Cardiac fibroblast (primary cell): ENCODE measurements around the gene PSTPIP1.
"Not testable (repeated sequence)": the region's sequence is repeated elsewhere in the genome, so short reads cannot be mapped to it uniquely, and the experiment has no call there.

Experiments used
- DNase-seq, 2 donors: peaks; one replicate each; pipeline versions ENCODE4 v3.0.0 to v3.0.0-alpha.2; 2010; ENCODE audit warnings: low read depth in 2 of 2
- H3K4me3 ChIP-seq, 2 donors: replicated peaks in 1 of 2; 1 replicate in 1 of 2; 2 replicates in 1 of 2; pipeline ENCODE4 v1.5.1; 2011; ENCODE audit warnings: low read depth in 2 of 2, low read length in 2 of 2, mild to moderate bottlenecking in 2 of 2, moderate library complexity in 1 of 2
- TF ChIP-seq, protein P1 (sequence below): IDR thresholded peaks from one replicate; pipeline ENCODE4 v1.5.1; 2011; ENCODE audit warnings: low read depth, mild to moderate bottlenecking, low read length, inconsistent platforms

The PSTPIP1 gene

DNA sequence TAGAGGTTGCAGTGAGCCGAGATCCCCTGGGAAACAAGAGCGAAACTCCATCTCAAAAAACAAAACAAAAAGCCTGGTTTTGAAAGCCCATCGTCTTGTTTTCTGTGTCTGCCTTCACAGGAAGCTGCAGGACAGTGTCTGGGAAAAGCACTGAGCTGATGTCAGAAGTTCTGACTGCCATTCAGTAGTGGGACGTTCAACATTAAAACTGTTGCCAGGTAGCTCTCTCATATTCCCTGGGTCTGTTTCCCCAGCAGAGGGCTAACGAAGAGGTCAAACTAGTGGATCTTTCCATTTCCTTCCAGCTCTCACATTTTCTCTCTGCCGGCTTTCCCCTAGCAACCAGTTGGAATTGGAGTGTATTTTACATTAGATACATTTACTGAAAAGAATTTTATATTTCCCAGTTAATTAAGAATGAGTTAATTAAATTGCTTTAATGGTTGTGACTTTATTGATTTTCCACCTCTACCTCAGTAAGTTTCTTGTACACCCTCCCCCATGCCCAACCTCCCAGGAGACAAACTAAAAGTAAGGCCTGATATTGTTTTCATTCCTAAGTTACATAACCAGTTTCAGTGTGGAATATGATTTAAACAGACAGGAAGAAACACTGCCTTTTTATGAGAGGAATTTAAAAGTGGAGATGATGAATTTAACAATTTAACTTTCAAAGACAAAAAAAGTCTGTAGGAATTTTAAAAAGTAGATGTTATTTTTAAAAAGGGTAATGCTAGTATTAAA is 33.5 kb upstream of the PSTPIP1 start:
- H3K4me3 ChIP-seq: no peak overlapping the region
- TF ChIP-seq, protein P1, sequence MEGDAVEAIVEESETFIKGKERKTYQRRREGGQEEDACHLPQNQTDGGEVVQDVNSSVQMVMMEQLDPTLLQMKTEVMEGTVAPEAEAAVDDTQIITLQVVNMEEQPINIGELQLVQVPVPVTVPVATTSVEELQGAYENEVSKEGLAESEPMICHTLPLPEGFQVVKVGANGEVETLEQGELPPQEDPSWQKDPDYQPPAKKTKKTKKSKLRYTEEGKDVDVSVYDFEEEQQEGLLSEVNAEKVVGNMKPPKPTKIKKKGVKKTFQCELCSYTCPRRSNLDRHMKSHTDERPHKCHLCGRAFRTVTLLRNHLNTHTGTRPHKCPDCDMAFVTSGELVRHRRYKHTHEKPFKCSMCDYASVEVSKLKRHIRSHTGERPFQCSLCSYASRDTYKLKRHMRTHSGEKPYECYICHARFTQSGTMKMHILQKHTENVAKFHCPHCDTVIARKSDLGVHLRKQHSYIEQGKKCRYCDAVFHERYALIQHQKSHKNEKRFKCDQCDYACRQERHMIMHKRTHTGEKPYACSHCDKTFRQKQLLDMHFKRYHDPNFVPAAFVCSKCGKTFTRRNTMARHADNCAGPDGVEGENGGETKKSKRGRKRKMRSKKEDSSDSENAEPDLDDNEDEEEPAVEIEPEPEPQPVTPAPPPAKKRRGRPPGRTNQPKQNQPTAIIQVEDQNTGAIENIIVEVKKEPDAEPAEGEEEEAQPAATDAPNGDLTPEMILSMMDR: no peak
- no peak for DNase-seq

DNA sequence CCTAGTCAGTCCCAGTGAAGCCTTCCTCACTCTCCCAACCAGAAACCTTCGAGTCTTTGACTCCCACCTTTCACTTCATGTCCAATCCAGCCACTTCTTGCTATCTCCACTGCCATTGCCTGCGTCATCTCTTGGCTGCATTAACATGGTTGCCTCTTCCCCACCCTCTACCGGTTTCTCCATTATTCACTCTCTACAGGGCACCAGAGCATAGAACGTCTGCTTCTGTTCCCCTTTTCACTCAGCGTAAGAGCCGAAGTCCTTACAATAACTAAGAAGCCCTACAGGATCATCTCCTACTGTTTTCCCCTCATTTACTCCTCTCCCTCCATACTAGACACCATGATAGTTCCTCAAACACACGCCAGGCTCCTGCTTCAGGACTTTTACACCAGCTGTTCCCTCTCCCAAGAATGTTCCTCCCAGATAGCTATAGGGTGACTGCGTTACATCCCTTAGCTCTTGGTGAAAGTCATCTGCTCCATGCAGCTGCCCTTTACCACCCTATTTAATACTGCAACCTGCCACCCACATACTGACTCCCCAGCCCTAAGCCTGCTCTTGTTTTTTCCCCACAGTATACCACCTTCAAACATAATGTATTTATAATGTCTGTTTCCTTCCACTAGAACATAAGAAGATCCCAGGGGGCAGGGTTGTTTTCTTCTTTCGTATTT is 32.5 kb upstream of the PSTPIP1 start:
- TF ChIP-seq, protein P1: no peak
- no peak for DNase-seq
- no peak overlapping the region for H3K4me3 ChIP-seq

DNA sequence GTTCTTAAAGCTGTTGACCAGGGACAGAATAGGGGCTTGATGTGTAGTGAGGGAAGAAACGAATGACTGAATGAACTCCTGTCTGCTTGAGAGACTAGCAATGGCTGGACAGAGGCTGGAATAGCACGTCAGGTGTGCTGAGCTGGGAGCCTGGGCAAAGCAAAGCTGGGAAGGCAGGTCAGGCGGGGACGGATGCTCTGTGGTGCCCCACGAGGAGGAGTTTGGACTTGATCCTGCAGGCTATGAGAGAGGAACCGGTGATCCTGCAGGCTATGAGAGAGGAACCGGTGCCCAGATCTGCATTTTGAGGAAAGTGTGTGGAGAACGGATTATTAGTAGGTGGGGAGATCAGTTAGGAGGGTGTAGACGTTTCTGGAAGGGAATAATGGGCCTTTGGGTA is 31.3 kb upstream of the PSTPIP1 start:
- TF ChIP-seq, protein P1: no peak
- DNase-seq: no peak
- H3K4me3 ChIP-seq: no peak overlapping the region

DNA sequence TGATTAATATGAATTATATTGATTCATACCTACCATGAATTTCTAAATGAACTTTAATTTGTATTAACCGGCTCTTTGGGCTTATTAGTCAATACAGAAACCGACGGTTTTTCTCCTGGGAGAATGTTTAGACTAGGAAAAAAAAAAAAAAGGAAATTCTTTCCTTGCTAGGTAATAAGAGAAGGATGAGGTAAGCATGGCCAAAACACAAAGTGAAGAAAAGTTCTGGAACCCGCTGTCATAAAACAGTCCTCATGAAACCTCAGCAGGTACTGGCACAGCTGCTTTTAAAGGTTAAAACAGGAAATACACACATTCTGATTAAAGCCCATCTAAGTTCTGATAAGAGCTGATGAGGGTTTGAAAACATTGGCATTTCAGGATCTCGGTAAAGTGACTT is 30.8 kb upstream of the PSTPIP1 start:
- H3K4me3 ChIP-seq: no peak overlapping the region
- TF ChIP-seq, protein P1: no peak
- DNase-seq: peak; percentile 26 to 56

DNA sequence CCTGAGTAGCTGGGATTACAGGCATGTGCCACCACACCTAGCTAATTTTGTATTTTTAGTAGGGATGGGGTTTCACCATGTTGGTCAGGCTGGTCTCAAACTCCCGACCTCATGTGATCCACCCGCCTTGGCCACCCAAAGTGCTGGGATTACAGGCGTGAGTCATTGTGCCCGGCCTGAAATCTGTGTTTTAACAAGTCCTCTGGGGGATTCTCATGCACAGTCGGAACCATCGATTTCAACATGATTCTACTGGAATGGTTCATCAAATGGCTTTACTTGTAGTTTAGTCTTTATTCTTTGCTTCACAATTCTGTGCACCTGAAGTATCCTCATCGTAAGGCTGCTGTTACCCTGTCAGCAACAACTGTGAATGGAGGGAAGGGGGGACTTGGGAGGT is 28.9 kb upstream of the PSTPIP1 start:
- H3K4me3 ChIP-seq: not testable (repeated sequence)
- DNase-seq: peak; percentile 30 to 77

DNA sequence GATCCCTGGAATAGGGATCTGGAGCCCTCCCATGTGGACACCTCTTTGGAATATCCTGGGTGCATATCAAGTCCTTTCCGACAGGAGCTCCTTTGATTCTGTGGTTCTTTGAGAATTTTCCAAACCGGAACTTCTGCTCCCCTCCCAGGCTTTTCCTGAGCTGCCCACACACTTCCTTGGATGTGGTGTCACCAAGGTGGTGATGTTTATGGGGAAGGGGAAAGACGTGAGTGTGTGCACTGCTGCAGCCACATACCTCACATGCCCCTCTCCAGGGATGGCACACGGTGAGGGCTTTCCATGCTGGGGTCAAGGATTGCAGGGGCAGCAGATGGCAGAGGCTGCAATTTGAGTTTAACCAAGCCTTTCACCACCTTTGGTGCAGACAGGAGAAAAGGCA is 27.9 kb upstream of the PSTPIP1 start:
- no peak overlapping the region for H3K4me3 ChIP-seq
- TF ChIP-seq, protein P1: no peak
- no peak for DNase-seq

DNA sequence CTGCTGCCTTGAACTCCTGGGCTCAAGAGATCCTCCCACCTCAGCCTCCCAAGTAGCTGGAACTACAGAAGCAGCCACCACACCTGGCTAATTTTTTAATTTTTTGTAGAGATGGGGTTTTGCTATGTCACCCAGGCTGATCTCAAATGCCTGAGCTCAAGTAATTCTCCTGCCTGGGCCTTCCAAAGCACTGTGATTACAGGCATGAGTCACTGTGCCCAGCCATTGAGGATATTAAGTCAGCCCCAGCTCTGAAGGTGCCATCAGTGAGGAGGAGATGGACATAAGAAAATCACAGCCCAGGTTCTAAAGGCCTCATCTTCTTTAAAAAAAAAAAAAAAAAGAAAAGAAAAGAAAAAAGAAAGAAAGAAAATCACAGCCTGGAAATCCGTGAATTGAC is 26.6 kb upstream of the PSTPIP1 start:
- TF ChIP-seq, protein P1: no peak
- peak; percentile 19 to 40 for DNase-seq
- H3K4me3 ChIP-seq: no peak overlapping the region
